Stimulated activated CD8-positive, alpha-beta memory T cell treated with anti-CD3 and anti-CD28 coated beads, Interleukin-7, amount 100 ng/mL, for 48 hours (primary cell): ENCODE measurements around the gene RHOT2.

Experiments used
- DNase-seq, 2 donors: peaks; one replicate each; pipeline ENCODE4 v3.0.0-alpha.2; 2020; ENCODE audit warnings: low read depth in 1 of 2; ENCODE audit errors: extremely low read depth in 1 of 2

RHOT2 gene

DNA sequence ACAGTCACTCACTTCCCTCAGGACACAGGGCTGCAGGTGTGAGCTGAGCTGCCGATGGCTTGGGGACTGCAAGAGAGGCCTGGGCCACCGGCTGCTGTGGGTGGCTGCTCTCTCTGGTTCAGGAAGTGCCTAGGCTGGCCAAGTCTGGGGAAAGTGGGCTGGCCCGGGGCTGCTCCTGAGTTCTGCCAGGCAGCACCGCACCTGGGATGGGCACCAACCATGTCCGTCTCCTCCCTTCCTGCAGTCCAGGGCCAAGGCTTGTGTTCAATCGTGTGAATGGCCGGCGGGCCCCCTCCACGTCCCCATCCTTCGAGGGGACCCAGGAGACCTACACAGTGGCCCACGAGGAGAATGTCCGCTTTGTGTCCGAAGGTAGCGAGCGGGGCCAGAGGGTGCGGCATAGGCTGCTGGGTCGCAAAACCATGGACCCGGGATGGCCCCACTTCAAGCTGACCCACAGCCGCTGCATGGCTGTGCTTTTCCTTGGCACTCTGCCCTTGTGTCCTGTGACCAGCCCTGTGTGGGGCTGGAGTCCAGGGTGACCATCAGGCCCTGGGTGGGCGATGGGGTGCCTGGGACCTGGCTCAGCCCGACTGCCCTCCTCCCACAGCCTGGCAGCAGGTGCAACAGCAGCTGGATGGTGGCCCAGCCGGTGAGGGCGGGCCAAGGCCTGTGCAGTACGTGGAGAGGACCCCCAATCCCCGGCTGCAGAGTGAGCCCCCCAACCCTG is 20.6 kb upstream of the RHOT2 start:
- no peak for DNase-seq

DNA sequence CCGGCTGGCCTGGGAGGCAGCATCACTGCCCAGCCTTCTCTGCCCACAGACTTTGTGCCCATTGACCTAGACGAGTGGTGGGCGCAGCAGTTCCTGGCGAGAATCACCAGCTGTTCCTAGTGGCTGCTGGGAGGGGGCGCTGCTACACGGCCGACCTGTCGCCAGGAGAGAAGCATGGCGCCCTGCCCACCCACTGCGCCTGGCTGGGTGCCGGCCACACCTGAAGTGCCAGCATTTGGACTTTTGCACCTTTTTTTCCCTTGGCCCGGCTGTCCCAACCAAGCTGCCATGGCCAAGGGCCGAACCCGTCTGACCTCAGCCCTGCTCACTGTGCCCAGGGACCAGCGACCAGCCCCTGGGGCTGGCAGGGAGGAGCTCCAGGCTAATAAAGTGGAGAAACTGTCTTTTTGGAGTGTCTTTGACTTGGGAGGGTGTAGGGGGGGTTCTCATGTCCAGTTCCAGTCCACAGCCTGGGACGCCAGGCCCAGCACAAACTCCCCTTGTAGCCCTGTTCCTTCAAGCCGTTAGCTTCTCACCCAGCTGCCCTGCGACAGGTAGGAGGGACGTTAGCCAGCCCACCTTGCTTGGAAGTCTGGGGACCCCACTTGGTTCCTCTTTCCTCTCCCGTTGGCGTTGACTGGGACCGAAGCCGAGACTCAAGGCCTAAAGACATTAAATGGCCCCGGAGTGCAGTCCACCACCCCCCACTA is 19.7 kb upstream of the RHOT2 start:
- DNase-seq = no peak

- DNase-seq = peak; percentile 82 to 92
These were observed 18.9 kb upstream of the RHOT2 start, which contains the start of gene WDR90 for GRCh38 chr16:648781-649589. TSS of gene WDR90 (plus strand) at chr16:649365. CDS start at chr16:649417, 52 bp downstream.

DNA sequence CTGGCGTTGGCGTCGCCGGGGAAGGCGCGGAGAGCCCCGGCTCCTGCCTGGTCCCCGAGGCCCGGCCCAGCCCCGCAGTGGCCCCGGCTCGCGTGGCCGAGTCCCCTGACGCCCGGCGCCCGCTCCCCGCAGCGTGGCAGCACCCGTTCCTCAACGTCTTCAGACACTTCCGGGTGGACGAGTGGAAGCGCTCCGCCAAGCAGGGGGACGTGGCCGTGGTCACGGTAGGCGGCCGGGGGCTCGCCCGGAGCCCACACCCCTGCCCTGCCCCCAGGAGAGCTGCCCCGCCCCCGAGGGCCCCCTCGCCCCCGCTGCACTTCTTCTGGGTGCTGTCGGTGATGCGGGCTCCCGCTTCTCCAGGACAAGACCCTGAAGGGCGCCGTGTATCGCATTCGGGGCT is 18.3 kb upstream of the RHOT2 start:
- DNase-seq = no peak

- no peak for DNase-seq
These were observed 16.1 kb upstream of the RHOT2 start for GRCh38 chr16:651844-652243.

DNA sequence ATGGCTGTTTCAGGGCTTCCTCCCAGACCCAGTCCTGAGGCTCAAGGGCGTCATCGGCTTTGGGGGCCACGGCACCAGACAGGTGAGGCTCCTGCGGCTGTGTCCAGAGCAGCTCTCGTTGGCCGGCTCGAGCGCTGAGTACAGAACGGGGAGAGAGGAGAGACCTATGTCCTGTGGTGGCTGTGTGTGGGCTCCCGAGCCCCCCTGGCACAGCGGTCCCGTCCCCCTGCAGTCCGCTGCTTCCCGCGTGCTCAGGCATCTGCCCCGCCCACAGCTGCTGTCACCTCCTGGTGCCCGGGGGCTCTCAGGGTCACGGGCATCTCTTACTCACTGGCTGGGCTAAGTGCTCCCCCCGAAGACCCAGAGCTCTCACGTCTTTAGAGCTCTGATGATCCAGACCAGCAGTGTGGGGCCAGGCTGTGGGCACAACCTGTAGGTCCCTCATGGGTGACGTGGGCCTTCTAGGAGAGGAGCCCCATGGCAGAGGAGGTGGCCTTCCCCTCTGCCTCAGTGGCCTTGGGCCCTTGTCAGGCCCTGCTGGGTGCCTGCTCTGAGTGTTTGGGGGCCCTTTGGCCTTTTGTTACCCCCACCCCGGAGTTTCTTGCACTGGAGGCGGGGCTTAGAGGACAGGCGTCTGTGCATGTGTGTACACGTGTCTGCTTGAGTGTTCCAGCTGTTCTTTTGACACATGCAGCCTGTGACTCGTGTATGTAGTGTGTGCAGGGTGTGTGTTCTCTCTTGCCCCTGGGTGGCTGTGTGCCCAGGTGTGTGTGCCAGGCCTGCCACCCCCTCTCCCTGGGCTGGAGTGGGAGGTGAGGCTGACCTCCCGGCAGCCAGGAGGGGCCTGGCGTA is 15.3 kb upstream of the RHOT2 start:
- no peak for DNase-seq

- no peak for DNase-seq
These were observed 13.9 kb upstream of the RHOT2 start for GRCh38 chr16:654034-654433.

- no peak for DNase-seq
These were observed 10.4 kb upstream of the RHOT2 start for GRCh38 chr16:657487-657886.

DNA sequence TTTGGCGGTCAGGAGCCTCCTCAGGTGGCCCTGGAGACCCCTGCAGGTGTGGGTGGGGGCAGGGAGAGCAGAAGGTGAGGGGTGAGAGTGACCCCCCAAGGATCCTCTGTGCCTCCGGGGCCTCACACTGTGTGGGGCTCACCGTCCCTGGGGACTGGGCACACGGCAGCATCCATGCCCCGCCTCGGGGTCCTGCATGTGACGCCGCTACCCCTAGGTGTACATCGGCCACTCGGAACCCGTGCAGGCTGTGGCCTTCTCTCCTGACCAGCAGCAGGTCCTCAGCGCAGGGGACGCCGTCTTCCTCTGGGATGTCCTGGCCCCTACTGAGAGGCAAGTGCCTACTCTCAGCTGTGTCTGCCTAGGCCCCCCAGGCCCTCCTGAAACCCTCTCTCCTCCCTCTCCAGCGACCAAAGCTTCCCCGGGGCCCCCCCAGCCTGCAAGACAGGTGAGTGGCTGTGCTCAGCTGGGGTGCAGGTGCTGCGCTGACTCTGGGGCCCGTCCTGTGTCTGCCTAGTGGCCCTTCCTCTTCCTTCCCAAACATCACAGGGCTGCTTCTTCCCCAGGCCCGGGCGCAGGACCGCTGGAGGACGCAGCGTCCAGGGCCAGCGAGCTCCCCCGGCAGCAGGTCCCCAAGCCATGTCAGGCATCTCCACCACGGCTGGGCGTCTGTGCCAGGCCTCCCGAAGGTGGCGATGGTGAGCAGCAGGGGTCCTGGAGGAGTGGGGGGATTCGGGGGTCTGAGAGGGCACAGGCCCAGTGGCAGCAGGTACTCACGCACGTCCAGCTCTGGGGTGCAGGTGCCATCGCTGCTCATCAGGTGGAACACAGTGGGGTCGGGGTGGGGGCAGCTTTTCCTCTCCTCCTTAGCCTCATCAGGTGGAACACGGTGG is 9.0 kb upstream of the RHOT2 start:
- DNase-seq = no peak

DNA sequence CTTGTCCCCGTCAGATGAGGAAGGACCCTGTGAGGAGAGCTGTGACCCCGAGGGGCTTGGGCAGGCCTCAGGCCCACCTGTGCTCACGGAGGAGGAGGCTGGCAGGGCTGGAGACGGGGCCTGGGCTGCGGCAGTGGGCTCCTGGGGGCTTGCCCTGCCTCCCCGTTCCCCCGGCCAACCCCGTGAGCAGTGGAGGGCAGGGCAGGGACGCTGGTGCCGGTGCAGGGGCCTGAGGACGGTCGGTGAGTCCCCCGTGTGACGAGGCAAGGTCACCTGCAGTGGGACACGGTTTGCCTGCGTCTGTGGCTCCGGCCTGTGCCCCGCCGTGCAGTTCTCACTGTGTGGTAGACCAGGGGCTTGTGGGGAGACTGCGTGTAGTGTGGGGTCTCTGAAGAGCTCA is 8.3 kb upstream of the RHOT2 start:
- DNase-seq = no peak

DNA sequence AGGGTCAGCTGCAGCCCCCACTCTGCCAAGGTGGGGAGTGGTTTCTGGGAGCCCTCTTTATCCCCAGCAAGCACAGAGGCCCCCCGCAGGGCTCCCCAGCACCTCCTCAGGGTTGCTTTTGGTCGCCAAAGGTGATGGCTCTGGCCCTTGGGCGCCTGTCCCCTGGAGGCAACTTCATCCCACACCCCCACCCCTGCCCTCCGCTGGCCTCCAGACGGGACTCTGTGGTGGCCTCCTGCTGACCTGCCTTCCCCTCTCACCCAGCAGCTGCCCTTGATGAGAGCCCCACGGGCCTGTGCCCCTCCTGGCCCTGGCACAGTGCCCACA is 7.8 kb upstream of the RHOT2 start:
- DNase-seq = no peak

GRCh38 chr16:660459-661183 is 7.3 kb upstream of the RHOT2 start:
- DNase-seq = no peak

DNA sequence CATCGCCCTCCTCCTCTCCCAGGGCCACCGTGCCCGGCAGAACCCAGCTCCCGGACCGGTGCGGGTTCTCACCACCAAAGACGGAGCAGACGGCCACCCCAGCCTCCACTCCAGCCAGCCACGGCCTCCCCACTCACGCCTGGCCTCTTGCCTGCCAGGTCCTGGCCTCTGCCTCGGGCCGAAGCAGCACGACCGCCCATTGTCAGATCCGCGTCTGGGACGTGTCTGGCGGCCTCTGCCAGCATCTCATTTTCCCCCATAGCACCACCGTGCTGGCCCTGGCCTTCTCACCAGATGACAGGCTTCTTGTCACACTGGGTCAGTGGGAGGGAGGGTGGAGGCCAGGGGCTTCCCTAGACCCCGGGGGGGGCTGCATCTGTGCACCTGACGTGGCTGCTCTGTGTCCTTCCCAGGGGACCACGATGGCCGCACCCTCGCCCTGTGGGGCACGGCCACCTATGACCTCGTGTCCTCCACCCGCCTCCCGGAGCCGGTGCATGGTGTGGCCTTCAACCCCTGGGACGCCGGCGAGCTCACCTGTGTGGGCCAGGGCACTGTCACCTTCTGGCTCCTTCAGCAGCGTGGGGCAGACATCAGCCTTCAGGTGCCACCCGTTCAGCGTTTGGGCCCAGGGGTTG is 6.6 kb upstream of the RHOT2 start:
- DNase-seq = no peak

GRCh38 chr16:662095-662494 is 5.8 kb upstream of the RHOT2 start:
- DNase-seq = no peak

- DNase-seq = no peak
These were observed 5.3 kb upstream of the RHOT2 start for GRCh38 chr16:662597-662996.

DNA sequence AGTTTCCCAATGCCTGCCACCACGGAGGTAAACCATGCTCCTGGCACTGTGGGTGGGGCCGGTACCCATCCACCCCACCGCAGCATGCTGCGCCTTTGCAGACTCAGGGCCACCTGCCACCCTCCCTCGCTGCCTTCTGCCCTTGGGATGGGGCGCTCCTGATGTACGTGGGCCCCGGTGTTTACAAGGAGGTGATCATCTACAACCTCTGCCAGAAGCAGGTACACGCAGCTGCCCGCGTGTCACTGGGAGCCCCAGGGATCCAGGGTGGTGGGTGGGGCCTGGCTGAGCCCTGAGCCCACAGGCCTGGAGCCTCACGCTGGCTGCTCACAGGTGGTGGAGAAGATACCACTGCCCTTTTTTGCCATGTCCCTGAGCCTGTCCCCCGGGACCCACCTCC is 1.4 kb upstream of the RHOT2 start:
- no peak for DNase-seq

- no peak for DNase-seq
These were observed 686 bp upstream of the RHOT2 start for GRCh38 chr16:667113-667779.

DNA sequence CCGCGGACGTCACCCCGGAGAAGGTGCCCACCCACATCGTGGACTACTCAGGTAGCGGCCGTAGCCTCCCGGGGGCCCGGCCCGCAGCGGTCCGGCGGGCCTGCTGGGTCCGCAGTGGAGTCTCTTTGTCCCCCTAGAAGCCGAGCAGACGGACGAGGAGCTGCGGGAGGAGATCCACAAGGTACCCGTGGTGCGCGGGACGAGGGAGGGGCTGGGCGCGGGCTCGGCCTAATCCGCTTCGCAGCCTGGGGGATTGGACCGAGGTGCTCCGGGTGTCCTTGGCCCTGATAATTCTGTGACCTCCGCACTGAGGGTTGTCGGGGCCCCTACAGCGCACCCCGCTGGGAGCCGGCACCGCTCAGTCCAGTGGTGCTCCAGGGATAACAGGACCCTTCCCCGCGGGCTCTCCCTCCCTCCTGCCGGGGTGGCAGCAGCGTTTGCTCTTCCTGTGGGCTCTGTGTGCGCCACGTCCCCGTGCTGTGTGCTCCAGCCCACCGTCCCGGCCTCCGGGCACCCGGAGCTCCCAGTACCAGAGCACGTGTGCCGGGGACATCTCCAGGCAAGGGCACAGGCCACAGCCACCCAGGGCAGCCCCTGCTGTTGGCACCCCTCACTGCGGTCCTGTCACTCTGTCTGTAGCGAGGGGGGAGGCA is 713 bp downstream of the RHOT2 start:
- DNase-seq = no peak
